Left ventricle myocardium inferior (tissue), 1 donor: ENCODE data around the gene UBA1. TPM values are rescaled to one million over a fixed set of nuclear protein-coding genes. Genes with fewer than 3 reads are reported as not detected.

Experiments
- DNase-seq: peaks from one replicate; pipeline ENCODE4 v3.0.0-alpha.2; 2020
- H3K27ac ChIP-seq: fragments of 200-600 bp; replicated peaks from 2 replicates; pipeline ENCODE4 v1.8.0; 2021
- H3K27me3 ChIP-seq: fragments of 200-600 bp; 2 replicates; pipeline ENCODE4 v1.8.0; 2021; ENCODE audit warnings: low read depth
- H3K36me3 ChIP-seq: fragments of 200-600 bp; 2 replicates; pipeline ENCODE4 v1.8.0; 2021
- H3K4me1 ChIP-seq: fragments of 200-600 bp; 2 replicates; pipeline ENCODE4 v1.8.0; 2021
- H3K4me3 ChIP-seq: fragments of 200-600 bp; 2 replicates; pipeline ENCODE4 v1.8.0; 2021; ENCODE audit warnings: mild to moderate bottlenecking, moderate library complexity
- H3K9me3 ChIP-seq: fragments of 200-600 bp; replicated peaks from 2 replicates; pipeline ENCODE4 v1.8.0; 2021
- intact Hi-C: fragments of 100-400 bp; cut with micrococcal nuclease; formaldehyde crosslinking; loops from one replicate; pipeline ENCODE4 v1.11.0; 2022
- total RNA-seq: library from RNA; stranded (reverse); fragmentation: NEBNext Ultra II Directional; extraction: Animal tissue kit (Norgen Biotek cat#: 25700); gene quantifications from one replicate; pipeline ENCODE4 v1.2.1, GENCODE V29; 2021
- TF ChIP-seq, protein P1 (sequence below): fragments of 200-600 bp; IDR thresholded peaks from 2 replicates; pipeline ENCODE4 v1.8.0; 2021; ENCODE audit warnings: antibody characterized with exemption, mild to moderate bottlenecking, borderline replicate concordance
- donor health status: DM: no; HTN: yes; CAD: no; lungs with severe emphysema.

Gene UBA1
- total RNA-seq, 1 donor from 2014 or later = 99.8 TPM

DNA sequence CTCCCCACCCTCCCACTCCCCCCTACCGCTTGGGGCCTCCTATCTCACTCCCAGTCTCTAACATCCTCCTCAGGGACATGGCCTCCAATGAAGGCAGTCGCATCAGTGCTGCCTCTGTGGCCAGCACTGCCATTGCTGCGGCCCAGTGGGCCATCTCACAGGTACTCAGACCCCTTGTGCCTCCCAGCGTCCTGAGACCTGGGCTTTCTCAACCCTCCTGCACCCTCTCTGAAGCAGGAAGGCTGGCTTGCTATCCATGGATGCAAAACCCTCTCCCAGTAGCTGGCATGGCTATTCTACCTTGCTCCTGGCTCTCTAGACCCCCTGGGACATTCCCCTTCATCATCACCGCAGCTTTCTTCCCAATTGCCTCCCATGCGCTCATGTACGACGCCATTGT, 13.3 kb upstream of the UBA1 start:
- H3K9me3 ChIP-seq = no peaks in the 10 kb centered on the region
- DNase-seq = no peak
- intact Hi-C loops = no loop called here
- H3K4me3 ChIP-seq = no peak overlapping the region
- no peaks in the 10 kb centered on the region for H3K4me1 ChIP-seq
- no peak overlapping the region for H3K27ac ChIP-seq
- H3K36me3 ChIP-seq = peaks cover 46% of the 10 kb centered on the region
- TF ChIP-seq, protein P1, sequence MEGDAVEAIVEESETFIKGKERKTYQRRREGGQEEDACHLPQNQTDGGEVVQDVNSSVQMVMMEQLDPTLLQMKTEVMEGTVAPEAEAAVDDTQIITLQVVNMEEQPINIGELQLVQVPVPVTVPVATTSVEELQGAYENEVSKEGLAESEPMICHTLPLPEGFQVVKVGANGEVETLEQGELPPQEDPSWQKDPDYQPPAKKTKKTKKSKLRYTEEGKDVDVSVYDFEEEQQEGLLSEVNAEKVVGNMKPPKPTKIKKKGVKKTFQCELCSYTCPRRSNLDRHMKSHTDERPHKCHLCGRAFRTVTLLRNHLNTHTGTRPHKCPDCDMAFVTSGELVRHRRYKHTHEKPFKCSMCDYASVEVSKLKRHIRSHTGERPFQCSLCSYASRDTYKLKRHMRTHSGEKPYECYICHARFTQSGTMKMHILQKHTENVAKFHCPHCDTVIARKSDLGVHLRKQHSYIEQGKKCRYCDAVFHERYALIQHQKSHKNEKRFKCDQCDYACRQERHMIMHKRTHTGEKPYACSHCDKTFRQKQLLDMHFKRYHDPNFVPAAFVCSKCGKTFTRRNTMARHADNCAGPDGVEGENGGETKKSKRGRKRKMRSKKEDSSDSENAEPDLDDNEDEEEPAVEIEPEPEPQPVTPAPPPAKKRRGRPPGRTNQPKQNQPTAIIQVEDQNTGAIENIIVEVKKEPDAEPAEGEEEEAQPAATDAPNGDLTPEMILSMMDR = no peak
- no peaks in the 10 kb centered on the region for H3K27me3 ChIP-seq

DNA sequence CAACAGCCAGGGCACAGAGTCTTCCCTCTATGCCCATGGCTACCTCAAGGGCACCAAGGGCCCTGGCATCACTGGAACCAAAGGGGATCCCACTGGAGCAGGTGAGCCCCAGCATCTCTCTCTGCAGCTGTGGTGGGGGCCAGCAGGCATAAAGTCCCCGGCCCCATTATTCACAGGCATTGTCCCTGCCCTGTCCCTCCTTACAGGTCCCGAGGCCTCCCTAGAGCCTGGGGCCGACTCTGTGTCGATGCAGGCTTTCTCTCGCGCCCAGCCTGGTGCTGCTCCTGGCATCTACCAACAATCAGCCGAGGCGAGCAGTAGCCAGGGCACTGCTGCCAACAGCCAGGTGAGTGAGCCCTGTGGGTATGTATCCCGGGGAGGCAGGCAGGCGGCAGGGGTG, 12.3 kb upstream of the UBA1 start:
- no peak overlapping the region for H3K27ac ChIP-seq
- no peak overlapping the region for H3K4me3 ChIP-seq
- intact Hi-C loops = no loop called here
- TF ChIP-seq, protein P1 = no peak
- peaks cover 56% of the 10 kb centered on the region for H3K36me3 ChIP-seq
- no peaks in the 10 kb centered on the region for H3K27me3 ChIP-seq
- no peak for DNase-seq
- no peaks in the 10 kb centered on the region for H3K4me1 ChIP-seq
- H3K9me3 ChIP-seq = no peaks in the 10 kb centered on the region

DNA sequence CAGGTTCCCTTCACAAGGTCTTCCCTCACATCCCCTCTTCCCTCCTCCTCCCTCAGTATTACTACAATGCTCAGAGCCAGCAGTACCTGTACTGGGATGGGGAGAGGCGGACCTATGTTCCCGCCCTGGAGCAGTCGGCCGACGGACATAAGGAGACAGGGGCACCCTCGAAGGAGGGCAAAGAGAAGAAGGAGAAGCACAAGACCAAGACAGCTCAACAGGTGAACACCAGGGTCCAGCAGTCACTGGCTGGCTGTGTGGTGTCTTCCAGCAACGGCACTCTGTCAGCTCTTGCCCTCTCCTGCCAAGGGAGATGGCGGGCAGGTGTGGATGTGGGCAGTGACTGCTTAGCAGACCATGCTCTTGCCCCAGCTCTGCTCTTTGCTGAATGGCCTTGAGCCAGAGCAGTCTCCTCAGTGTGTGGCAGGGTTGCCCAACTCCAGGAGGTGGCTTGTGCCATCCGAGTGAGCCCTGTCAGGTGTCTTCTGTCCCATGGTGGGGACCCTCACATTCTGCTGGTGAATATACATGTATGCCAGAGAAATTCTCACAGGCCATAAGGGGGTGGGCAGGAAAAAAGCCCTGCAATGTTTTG, 11.4 kb upstream of the UBA1 start:
- Histone ChIP-seq H3K36me3 (peaks cover 51% of the 10 kb centered on the region), H3K27ac (no peak overlapping the region), H3K27me3 (no peaks in the 10 kb centered on the region), H3K4me3 (no peak overlapping the region), H3K9me3 (no peaks in the 10 kb centered on the region), H3K4me1 (no peaks in the 10 kb centered on the region)
- no peak for DNase-seq
- TF ChIP-seq, protein P1 = no peak
- intact Hi-C loops = no loop called here

DNA sequence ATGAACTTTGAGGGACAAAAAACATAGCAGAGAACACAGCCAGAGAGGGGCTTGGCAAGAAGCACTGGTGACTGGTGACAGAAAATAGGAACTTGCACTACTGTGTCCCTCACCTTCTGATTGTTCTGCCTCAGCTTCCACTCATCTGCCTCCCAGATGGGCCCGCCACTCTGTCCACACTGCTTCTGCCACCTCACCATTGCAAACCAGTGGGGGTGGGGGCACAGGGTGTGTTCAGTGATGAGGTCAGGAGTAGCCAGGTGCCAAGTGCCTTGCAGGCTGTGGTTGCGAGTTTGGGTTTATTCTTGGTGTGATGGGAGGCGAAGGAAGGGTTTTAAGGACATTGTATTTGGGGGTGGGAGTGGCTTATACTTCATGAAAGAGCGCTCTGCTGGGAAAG, 9.1 kb upstream of the UBA1 start:
- Histone ChIP-seq H3K4me1 (no peaks in the 10 kb centered on the region), H3K4me3 (no peak overlapping the region), H3K27ac (no peak overlapping the region), H3K9me3 (no peaks in the 10 kb centered on the region), H3K27me3 (no peaks in the 10 kb centered on the region), H3K36me3 (peaks cover 40% of the 10 kb centered on the region)
- intact Hi-C loops = no loop called here
- TF ChIP-seq, protein P1 = no peak
- DNase-seq = no peak

DNA sequence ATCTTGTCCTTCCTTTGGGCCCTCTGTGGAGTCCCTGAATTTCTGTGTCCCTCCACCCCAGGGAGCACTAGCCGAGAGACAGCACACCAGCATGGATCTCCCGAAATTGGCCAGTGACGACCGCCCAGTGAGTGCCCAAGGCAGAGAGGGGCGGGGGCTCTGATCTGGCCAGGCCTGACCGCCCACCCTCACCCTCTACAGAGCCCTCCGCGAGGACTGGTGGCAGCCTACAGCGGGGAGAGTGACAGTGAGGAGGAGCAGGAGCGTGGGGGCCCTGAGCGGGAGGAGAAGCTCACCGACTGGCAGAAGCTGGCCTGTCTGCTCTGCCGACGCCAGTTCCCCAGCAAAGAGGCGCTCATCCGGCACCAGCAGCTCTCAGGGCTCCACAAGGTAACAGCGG, 8.4 kb upstream of the UBA1 start:
- intact Hi-C loops = no loop called here
- Histone ChIP-seq H3K4me1 (no peaks in the 10 kb centered on the region), H3K4me3 (no peak overlapping the region), H3K27ac (no peak overlapping the region), H3K27me3 (no peaks in the 10 kb centered on the region), H3K9me3 (no peaks in the 10 kb centered on the region), H3K36me3 (peaks cover 40% of the 10 kb centered on the region)
- TF ChIP-seq, protein P1 = no peak
- DNase-seq = no peak
